ENCODE measurements around the gene OR6B2.

Gene OR6B2

DNA sequence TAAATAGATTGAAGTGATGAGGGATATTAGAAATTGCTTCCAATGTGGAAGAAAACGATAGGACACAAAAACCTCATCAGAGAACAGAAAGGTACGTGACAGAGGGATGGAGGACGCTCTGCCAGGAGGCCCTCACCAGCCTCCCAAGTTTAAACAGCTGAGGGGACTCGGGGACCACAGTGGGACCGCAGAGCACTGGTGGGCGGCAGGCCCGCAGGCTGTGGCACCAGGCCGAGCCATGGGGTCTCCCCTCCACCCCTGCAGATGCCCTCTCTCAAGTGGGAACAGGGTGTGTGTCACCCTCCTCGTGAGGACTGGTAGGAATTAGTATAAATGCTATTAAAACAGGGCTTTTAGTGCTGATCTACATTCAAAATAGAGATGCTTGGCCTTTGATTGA lies 15.9 kb downstream of the OR6B2 start:
- DNase-seq (ENCODE audit: extremely low spot score) = no peak
- CTCF ChIA-PET = no interaction called here

DNA sequence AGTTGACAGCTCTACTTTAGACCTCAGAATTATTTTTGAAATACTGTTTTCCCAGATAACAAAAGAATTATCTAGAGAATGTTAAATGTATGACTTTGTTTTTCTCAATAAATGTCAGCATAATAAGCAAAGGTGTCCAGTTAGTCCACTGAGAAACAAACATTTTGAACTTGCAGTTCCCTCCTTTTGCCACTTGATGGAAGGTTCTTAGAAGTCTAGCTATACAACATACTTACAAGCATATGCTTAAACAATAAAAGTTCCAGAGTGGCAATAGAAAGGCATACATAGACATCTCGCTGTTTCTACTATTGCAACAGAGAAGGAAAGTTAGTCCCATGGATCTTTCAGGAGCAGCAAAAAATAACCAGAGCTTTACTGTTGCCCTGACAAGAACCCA lies 16.9 kb downstream of the OR6B2 start:
- POLR2A ChIA-PET = interaction anchor here (1.2 kb wide), 1 partner anchor 12 kb away, joined by 4 read pairs; the partner anchor contains the start of gene NDUFA10
- no peak for TF ChIP-seq LEF1 (IDR thresholded peaks at IDR 0.05; ENCODE audit: borderline replicate concordance)
- no peak for TF ChIP-seq CTBP1 (IDR thresholded peaks at IDR 0.05; ENCODE audit: borderline replicate concordance)
- TF ChIP-seq, protein P1, sequence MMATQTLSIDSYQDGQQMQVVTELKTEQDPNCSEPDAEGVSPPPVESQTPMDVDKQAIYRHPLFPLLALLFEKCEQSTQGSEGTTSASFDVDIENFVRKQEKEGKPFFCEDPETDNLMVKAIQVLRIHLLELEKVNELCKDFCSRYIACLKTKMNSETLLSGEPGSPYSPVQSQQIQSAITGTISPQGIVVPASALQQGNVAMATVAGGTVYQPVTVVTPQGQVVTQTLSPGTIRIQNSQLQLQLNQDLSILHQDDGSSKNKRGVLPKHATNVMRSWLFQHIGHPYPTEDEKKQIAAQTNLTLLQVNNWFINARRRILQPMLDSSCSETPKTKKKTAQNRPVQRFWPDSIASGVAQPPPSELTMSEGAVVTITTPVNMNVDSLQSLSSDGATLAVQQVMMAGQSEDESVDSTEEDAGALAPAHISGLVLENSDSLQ (IDR thresholded peaks at IDR 0.05) = no peak
- TF ChIP-seq ELF4 (IDR thresholded peaks at IDR 0.05) = no peak
- no peak for TF ChIP-seq ARNT (IDR thresholded peaks at IDR 0.05)
- CTCF ChIA-PET = no interaction called here
- no peak for DNase-seq (ENCODE audit: extremely low spot score)

More for the DNA sequence above, 15.9 kb downstream of the OR6B2 start:
- POLR2A ChIA-PET = no interaction called here
- TF ChIP-seq SUZ12 (IDR thresholded peaks at IDR 0.05) (no peak), L3MBTL2 (conservative IDR thresholded peaks at IDR 0.05) (no peak), ZNF384 (IDR thresholded peaks at IDR 0.05) (no peak), FOXM1 (IDR thresholded peaks at IDR 0.05; ENCODE audit: borderline replicate concordance) (no peak), LEF1 (IDR thresholded peaks at IDR 0.05; ENCODE audit: borderline replicate concordance) (no peak)

DNA sequence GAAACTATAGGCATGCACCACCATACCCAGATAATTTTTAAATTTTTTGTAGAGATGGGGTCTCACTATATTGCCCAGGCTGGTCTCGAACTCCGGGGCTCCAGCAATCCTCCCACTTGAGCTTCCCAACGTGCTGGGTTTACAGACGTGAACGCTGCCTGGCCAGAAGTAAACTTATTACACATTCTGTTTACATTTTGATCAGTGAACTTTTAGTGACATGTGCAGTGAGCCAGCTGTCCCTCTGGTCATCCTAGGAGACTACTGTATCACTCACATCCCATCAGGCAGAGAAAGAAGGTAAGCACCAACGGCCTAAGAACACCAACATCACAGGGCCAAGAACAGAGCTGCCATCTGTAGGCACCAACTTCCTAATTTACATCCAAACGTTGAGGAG lies 27.2 kb downstream of the OR6B2 start:
- no peak for DNase-seq (ENCODE audit: extremely low spot score)
- no peak for TF ChIP-seq ARNT (IDR thresholded peaks at IDR 0.05)
- TF ChIP-seq LEF1 (IDR thresholded peaks at IDR 0.05; ENCODE audit: borderline replicate concordance) = no peak
- ChIA-PET CTCF (interaction anchor here (1.2 kb wide), 1 partner anchor 19 kb away, joined by 5 read pairs; no protein-coding TSS in a partner anchor), POLR2A (no interaction called here)

DNA sequence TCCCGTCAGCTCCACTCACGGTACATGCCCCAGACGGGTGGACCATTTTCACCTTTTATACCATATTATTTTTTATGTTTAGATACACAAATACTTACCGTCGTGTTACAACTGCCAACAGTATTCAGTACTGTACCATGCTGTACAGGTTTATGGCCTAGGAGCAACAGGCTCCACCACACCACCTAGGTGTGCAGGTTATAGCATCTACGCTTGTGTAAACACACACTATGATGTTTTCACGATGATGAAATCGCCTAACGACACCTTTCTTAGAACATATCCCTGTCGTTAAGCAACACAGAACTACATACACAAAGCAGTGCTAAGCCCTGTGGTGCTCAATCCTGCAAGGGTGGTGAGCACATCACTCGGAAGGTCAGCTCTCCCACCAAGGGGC lies 29.6 kb downstream of the OR6B2 start:
- ChIA-PET POLR2A (no interaction called here), CTCF (no interaction called here)
- no peak for DNase-seq (ENCODE audit: extremely low spot score)
- TF ChIP-seq SP1 (IDR thresholded peaks at IDR 0.05) = no peak
- no peak for TF ChIP-seq FOXK2 (IDR thresholded peaks at IDR 0.05)
- no peak for TF ChIP-seq FOXM1 (IDR thresholded peaks at IDR 0.05; ENCODE audit: borderline replicate concordance)
- no peak for TF ChIP-seq LEF1 (IDR thresholded peaks at IDR 0.05; ENCODE audit: borderline replicate concordance)
- TF ChIP-seq HDGF (IDR thresholded peaks at IDR 0.05; ENCODE audit: borderline replicate concordance) = no peak
- no peak for TF ChIP-seq FOXA1 (IDR thresholded peaks at IDR 0.05)
- no peak for TF ChIP-seq L3MBTL2 (conservative IDR thresholded peaks at IDR 0.05)
- TF ChIP-seq ARNT (IDR thresholded peaks at IDR 0.05) = no peak
- TF ChIP-seq ZNF384 (IDR thresholded peaks at IDR 0.05) = no peak
- TF ChIP-seq, protein P1 (IDR thresholded peaks at IDR 0.05) = no peak
- TF ChIP-seq CTBP1 (IDR thresholded peaks at IDR 0.05; ENCODE audit: borderline replicate concordance) = no peak
- no peak for TF ChIP-seq SUZ12 (IDR thresholded peaks at IDR 0.05)
- TF ChIP-seq ELF4 (IDR thresholded peaks at IDR 0.05) = no peak
- no peak for TF ChIP-seq TARDBP (IDR thresholded peaks at IDR 0.05)
- no peak for TF ChIP-seq NFRKB (IDR thresholded peaks at IDR 0.05)
- no peak for TF ChIP-seq BHLHE40 (IDR thresholded peaks at IDR 0.05; ENCODE audit: borderline replicate concordance)

DNA sequence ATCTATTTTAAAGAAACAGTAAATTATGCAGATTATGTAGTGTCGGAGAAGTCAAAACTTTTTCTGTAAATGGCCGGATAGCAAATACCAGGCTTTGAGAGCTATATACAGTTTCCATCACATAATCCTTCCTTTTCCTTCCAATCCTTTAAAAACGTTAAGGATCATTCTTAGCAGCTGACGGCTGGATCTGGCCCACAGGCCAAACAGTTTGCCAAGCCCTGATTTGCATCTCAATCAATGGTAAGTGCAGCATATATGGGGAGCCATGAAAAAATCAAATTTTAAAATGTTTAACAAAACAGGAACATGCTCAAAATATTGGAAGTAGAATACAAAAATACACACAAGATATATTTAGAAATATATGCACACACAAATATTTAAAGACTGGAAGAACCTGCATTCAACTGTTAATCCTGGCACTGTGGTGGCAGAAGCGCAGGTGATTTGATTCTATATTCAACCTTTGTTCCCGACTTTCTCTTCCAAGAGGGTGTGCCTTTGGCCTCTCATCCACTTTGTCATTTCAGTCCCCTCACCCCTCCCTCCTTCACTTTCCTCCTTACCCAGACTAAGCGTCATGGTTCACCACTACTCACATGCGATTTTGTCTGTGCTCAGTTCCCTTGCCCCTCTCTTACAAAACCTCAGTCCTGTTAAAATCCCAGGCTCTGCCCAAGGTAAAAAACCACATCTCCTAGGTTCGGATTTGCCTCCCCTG lies 32.4 kb downstream of the OR6B2 start:
- TF ChIP-seq FOXK2 (IDR thresholded peaks at IDR 0.05) (no peak), SUZ12 (IDR thresholded peaks at IDR 0.05) (no peak), L3MBTL2 (conservative IDR thresholded peaks at IDR 0.05) (no peak)
- ChIA-PET CTCF (no interaction called here), POLR2A (no interaction called here)
- no peak for DNase-seq (ENCODE audit: extremely low spot score)

DNA sequence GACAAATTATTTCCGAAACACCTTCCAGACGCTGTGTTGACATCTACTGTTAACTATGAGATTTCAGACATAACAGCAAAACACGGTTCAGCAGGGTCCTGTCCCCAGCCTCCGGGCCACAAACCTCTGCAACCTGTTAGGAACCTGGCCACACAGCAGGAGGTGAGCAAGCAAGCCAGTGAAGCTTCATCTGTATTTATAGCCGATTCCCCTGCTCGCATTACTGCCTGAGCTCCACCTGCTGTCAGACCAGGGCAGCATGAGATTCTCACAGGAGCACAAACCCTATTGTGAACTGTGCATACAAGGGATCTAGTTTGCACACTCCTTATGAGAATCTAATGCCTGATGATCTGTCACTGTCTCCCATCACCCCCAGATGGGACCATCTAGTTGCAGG lies 36.1 kb downstream of the OR6B2 start:
- TF ChIP-seq ZNF384 (IDR thresholded peaks at IDR 0.05) (no peak), TARDBP (IDR thresholded peaks at IDR 0.05) (no peak), BHLHE40 (IDR thresholded peaks at IDR 0.05; ENCODE audit: borderline replicate concordance) (no peak), SP1 (IDR thresholded peaks at IDR 0.05) (no peak), CTBP1 (IDR thresholded peaks at IDR 0.05; ENCODE audit: borderline replicate concordance) (no peak), FOXA1 (IDR thresholded peaks at IDR 0.05) (no peak), ARNT (IDR thresholded peaks at IDR 0.05) (no peak), ELF4 (IDR thresholded peaks at IDR 0.05) (no peak), L3MBTL2 (conservative IDR thresholded peaks at IDR 0.05) (no peak), NFRKB (IDR thresholded peaks at IDR 0.05) (no peak), SUZ12 (IDR thresholded peaks at IDR 0.05) (no peak), FOXK2 (IDR thresholded peaks at IDR 0.05) (no peak), HDGF (IDR thresholded peaks at IDR 0.05; ENCODE audit: borderline replicate concordance) (no peak), FOXM1 (IDR thresholded peaks at IDR 0.05; ENCODE audit: borderline replicate concordance) (no peak), LEF1 (IDR thresholded peaks at IDR 0.05; ENCODE audit: borderline replicate concordance) (no peak)
- TF ChIP-seq, protein P1 (IDR thresholded peaks at IDR 0.05) = no peak
- ChIA-PET CTCF (no interaction called here), POLR2A (no interaction called here)
- no peak for DNase-seq (ENCODE audit: extremely low spot score)

DNA sequence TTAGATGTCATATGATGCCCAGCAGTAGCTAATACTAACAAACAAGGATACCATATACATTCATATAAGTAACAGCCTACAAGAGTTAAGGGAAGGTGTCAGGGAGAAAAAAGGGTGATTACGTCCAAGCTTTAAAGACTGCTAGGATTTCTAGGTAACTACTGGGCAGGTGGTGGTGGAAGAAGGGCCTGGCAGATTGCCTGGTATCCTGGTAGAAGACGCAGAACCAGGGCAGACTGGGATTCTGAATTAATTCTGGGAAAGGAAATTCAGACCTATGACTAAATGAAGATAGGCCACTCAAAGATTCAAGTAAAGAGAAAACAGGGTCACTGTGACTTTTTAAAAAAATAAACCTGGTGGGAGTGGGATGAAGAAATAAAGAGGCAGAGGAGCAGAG lies 36.9 kb downstream of the OR6B2 start:
- CTCF ChIA-PET = no interaction called here
- no peak for DNase-seq (ENCODE audit: extremely low spot score)
- TF ChIP-seq ZNF384 (IDR thresholded peaks at IDR 0.05) (no peak), TARDBP (IDR thresholded peaks at IDR 0.05) (no peak), SUZ12 (IDR thresholded peaks at IDR 0.05) (no peak)
- POLR2A ChIA-PET = no interaction called here

All from HEK293T (cell line).